Measurements from ENCODE around the gene PRAC1.

DNA sequence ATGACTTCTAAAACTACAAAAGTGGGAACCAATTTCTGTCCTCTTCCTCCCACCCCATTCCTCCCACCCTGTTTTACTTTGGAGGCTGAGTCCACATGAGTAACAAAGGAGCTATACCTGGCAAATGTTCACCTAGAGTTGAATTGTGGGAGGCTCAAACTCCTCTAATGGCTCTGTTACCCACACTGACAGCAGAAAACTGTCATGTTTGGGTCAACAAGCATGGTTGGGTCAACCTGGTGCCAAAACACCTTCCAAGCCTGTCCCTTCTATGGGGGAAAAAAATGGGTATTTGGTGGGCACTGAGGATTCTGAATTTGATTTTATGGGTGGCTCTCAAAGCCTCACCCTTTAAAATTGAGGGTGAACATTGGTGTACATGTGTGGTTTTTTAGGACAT, 18.2 kb upstream of the PRAC1 start:
- no peak for TF ChIP-seq POLR2A (IDR thresholded peaks at IDR 0.05; ENCODE audit: extremely low read depth, insufficient read length)
- TF ChIP-seq, protein P1, sequence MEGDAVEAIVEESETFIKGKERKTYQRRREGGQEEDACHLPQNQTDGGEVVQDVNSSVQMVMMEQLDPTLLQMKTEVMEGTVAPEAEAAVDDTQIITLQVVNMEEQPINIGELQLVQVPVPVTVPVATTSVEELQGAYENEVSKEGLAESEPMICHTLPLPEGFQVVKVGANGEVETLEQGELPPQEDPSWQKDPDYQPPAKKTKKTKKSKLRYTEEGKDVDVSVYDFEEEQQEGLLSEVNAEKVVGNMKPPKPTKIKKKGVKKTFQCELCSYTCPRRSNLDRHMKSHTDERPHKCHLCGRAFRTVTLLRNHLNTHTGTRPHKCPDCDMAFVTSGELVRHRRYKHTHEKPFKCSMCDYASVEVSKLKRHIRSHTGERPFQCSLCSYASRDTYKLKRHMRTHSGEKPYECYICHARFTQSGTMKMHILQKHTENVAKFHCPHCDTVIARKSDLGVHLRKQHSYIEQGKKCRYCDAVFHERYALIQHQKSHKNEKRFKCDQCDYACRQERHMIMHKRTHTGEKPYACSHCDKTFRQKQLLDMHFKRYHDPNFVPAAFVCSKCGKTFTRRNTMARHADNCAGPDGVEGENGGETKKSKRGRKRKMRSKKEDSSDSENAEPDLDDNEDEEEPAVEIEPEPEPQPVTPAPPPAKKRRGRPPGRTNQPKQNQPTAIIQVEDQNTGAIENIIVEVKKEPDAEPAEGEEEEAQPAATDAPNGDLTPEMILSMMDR (IDR thresholded peaks at IDR 0.05; ENCODE audit: low read depth, low read length), result no peak
- TF ChIP-seq, protein P2, sequence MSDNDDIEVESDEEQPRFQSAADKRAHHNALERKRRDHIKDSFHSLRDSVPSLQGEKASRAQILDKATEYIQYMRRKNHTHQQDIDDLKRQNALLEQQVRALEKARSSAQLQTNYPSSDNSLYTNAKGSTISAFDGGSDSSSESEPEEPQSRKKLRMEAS (IDR thresholded peaks at IDR 0.05; ENCODE audit: low read depth, low read length), result no peak
- TF ChIP-seq MYC (IDR thresholded peaks at IDR 0.05; ENCODE audit: low read depth, low read length), result no peak

Measured in NB4 (cell line).